Ishikawa (cell line): Measurements from ENCODE around the gene SRPK2.

ENCODE experiments used
- CEBPB ChIP-seq: IDR thresholded peaks from 2 replicates; pipeline ENCODE4 v1.6.1; 2012
- CREB1 ChIP-seq: IDR thresholded peaks from 2 replicates; pipeline ENCODE4 v1.6.1; 2012; ENCODE audit warnings: low read depth
- EGR1 ChIP-seq: IDR thresholded peaks from 2 replicates; pipeline ENCODE4 v1.6.1; 2012
- EP300 ChIP-seq: IDR thresholded peaks from 2 replicates; pipeline ENCODE4 v1.6.1; 2012; ENCODE audit warnings: borderline replicate concordance
- FOXM1 ChIP-seq: IDR thresholded peaks from 2 replicates; pipeline ENCODE4 v1.6.1; 2012; ENCODE audit warnings: low read depth, borderline replicate concordance
- NFIC ChIP-seq: IDR thresholded peaks from 2 replicates; pipeline ENCODE4 v1.6.1; 2012
- RAD21 ChIP-seq: IDR thresholded peaks from 2 replicates; pipeline ENCODE4 v1.6.1; 2012; ENCODE audit warnings: low read depth
- TAF1 ChIP-seq: IDR thresholded peaks from 2 replicates; pipeline ENCODE4 v1.6.1; 2012; ENCODE audit warnings: low read depth, mild to moderate bottlenecking
- TCF12 ChIP-seq: IDR thresholded peaks from 2 replicates; pipeline ENCODE4 v1.6.1; 2012; ENCODE audit warnings: low read depth
- TEAD4 ChIP-seq: IDR thresholded peaks from 2 replicates; pipeline ENCODE4 v1.6.1; 2012
- YY1 ChIP-seq: IDR thresholded peaks from 2 replicates; pipeline ENCODE4 v1.6.1; 2012; ENCODE audit warnings: low read depth
- ZBTB7A ChIP-seq: IDR thresholded peaks from 2 replicates; pipeline ENCODE4 v1.6.1; 2012; ENCODE audit warnings: low read depth
- TF ChIP-seq, protein P1 (sequence below): IDR thresholded peaks from 2 replicates; pipeline ENCODE4 v1.6.1; 2012
- TF ChIP-seq, protein P2 (sequence below): IDR thresholded peaks from 2 replicates; pipeline ENCODE4 v1.6.1; 2012
- TF ChIP-seq, protein P3 (sequence below): IDR thresholded peaks from 2 replicates; pipeline ENCODE4 v1.6.1; 2012; ENCODE audit warnings: low read depth, mild to moderate bottlenecking

The SRPK2 gene

DNA sequence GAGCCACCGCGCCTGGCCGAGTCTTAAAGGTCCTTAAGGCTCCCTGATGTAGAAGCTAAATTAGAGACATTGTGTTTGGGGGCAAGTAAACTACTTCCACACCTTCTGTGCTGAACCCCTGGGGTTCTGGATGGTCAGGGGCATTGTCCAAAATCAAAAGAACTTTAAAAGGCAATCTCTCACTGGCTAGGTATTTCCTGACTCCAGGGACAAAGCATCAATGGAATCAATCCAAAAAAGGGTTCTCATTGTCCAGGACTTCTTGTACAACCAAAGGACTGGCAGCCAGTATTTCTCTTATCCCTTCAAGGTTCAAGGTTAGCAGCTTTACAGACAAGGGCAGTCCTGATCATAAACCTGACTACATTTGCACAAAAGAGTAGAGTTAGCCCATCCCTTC lies 24.0 kb downstream of the SRPK2 start:
- no peak for TF ChIP-seq TAF1
- TF ChIP-seq, protein P1, sequence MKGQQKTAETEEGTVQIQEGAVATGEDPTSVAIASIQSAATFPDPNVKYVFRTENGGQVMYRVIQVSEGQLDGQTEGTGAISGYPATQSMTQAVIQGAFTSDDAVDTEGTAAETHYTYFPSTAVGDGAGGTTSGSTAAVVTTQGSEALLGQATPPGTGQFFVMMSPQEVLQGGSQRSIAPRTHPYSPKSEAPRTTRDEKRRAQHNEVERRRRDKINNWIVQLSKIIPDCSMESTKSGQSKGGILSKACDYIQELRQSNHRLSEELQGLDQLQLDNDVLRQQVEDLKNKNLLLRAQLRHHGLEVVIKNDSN = no peak
- no peak for TF ChIP-seq ZBTB7A
- TF ChIP-seq TEAD4 = no peak
- TF ChIP-seq YY1 = no peak
- TF ChIP-seq CREB1 = no peak
- TF ChIP-seq FOXM1 = no peak

DNA sequence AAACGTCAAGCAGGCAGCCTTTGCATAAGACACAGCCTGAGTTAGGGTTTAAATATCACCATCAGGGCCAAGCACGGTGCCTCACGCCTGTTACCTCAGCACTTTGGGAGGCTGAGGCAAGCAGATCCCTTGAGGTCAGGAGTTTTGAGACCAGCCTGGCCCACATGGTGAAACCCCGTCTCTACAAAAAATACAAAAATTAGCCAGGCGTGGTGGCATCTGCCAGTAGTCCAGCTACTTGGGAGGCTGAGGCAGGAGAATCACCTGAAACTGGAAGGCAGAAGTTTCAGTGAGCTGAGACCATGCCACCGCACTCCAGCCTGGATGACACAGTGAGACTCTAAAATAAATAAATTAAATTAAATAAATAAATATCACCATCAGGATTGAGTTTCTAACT lies 33.0 kb downstream of the SRPK2 start:
- no peak for TF ChIP-seq EGR1
- no peak for TF ChIP-seq TAF1
- no peak for TF ChIP-seq EP300
- TF ChIP-seq NFIC = no peak
- no peak for TF ChIP-seq ZBTB7A
- no peak for TF ChIP-seq TEAD4
- TF ChIP-seq, protein P2, sequence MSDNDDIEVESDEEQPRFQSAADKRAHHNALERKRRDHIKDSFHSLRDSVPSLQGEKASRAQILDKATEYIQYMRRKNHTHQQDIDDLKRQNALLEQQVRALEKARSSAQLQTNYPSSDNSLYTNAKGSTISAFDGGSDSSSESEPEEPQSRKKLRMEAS = no peak
- TF ChIP-seq, protein P1 = no peak
- TF ChIP-seq RAD21 = no peak
- no peak for TF ChIP-seq FOXM1
- TF ChIP-seq CEBPB = no peak
- no peak for TF ChIP-seq CREB1
- TF ChIP-seq, protein P3, sequence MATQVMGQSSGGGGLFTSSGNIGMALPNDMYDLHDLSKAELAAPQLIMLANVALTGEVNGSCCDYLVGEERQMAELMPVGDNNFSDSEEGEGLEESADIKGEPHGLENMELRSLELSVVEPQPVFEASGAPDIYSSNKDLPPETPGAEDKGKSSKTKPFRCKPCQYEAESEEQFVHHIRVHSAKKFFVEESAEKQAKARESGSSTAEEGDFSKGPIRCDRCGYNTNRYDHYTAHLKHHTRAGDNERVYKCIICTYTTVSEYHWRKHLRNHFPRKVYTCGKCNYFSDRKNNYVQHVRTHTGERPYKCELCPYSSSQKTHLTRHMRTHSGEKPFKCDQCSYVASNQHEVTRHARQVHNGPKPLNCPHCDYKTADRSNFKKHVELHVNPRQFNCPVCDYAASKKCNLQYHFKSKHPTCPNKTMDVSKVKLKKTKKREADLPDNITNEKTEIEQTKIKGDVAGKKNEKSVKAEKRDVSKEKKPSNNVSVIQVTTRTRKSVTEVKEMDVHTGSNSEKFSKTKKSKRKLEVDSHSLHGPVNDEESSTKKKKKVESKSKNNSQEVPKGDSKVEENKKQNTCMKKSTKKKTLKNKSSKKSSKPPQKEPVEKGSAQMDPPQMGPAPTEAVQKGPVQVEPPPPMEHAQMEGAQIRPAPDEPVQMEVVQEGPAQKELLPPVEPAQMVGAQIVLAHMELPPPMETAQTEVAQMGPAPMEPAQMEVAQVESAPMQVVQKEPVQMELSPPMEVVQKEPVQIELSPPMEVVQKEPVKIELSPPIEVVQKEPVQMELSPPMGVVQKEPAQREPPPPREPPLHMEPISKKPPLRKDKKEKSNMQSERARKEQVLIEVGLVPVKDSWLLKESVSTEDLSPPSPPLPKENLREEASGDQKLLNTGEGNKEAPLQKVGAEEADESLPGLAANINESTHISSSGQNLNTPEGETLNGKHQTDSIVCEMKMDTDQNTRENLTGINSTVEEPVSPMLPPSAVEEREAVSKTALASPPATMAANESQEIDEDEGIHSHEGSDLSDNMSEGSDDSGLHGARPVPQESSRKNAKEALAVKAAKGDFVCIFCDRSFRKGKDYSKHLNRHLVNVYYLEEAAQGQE = no peak
- no peak for TF ChIP-seq TCF12
- no peak for TF ChIP-seq YY1

DNA sequence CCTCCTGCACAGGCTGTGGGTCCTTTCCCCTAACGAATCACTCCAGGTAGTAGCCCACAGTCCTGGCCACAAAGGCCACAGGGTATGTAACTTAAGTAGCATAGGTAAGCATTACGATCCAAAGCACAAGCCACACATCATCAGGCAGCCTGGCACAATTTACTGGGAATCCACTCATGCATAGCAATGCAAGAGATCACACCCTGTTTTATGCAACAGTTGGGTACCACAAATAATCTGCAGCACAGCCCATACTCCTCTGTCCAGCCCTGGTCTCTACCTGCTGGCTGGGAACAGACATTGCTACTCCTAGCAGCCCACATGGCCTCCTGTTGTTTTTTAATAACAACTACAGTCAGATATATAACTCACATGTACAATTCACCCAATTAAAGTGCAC lies 34.3 kb downstream of the SRPK2 start:
- TF ChIP-seq, protein P2 = no peak
- TF ChIP-seq TAF1 (no peak), RAD21 (no peak)

GRCh38 chr7:105353752-105354328 lies 34.9 kb downstream of the SRPK2 start:
- TF ChIP-seq, protein P1 = no peak
- TF ChIP-seq CEBPB (no peak), FOXM1 (no peak), TEAD4 (no peak), EP300 (no peak), RAD21 (no peak), YY1 (no peak), EGR1 (no peak), CREB1 (no peak)
- TF ChIP-seq, protein P2 = no peak
- TF ChIP-seq, protein P3 = no peak

DNA sequence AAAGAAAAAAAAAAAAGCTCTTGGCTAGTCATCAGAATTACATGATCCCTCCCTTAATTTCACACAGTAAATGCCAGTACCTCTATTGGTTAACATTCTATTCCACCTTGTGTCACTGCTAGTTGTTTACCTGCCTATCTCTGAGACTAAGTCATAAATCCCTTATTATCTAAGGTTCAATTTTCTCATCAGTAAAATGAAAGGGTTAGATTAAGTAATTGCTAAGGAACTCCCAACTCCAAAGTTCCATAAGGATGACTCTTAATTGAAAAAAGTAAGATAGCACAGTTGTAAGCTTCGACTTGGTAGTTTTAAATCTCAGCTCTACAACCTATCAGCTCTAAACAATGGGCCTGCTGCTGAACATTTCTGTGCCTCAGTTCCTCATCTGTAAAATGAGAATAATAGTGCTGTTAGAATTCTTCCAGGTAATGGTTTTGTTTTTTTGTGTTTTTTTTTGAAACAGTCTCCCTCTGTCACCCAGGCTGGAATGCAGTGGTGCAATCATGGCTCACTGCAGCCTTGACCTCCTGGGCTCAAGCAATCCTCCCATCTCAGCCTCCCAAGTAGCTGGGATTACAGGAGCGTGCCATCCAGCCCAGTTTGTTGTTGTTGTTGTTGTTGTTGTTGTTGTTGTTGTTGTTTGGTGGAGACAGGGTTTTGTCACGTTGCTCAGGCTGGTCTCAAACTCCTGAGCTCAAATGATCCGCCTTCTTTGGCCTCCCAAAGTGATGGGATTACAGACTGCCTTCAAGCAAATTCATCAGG lies 35.6 kb downstream of the SRPK2 start:
- TF ChIP-seq TEAD4 = no peak
- no peak for TF ChIP-seq ZBTB7A
- no peak for TF ChIP-seq FOXM1
- no peak for TF ChIP-seq TAF1
- TF ChIP-seq EGR1 = no peak
- TF ChIP-seq, protein P2 = no peak
- no peak for TF ChIP-seq NFIC
- no peak for TF ChIP-seq EP300
- TF ChIP-seq, protein P1 = no peak
- TF ChIP-seq, protein P3 = no peak
- TF ChIP-seq CREB1 = no peak
- TF ChIP-seq RAD21 = no peak
- no peak for TF ChIP-seq TCF12
- TF ChIP-seq YY1 = no peak
- TF ChIP-seq CEBPB = no peak
